ENCODE measurements around the gene COL5A2.

- TF ChIP-seq CTCF (IDR thresholded peaks at IDR 0.05) (no peak), POLR2A (IDR thresholded peaks at IDR 0.05) (no peak)
Observed at GRCh38 chr2:189066037-189066436, 113.5 kb downstream of the COL5A2 start.

Data from adrenal gland (tissue), 5 donors.